Mesenchymal stem cell (in vitro differentiated cells and primary cell): ENCODE results near the gene CDC123.

Experiments used
- DNase-seq: peaks from one replicate; pipeline ENCODE4 v3.0.0-alpha.2; 2013
- H2AFZ ChIP-seq: one replicate; pipeline ENCODE4 v1.6.1; 2013; ENCODE audit warnings: low read depth, mild to moderate bottlenecking, control low read depth, inconsistent platforms, low read length, moderate library complexity
- H2AK5ac ChIP-seq: 2 replicates; pipeline ENCODE4 v1.6.1; 2013; ENCODE audit warnings: low read length, moderate library complexity, mild to moderate bottlenecking, inconsistent platforms; ENCODE audit not compliant: severe bottlenecking
- H2BK120ac ChIP-seq: one replicate; pipeline ENCODE4 v1.6.1; 2013; ENCODE audit warnings: low read depth, mild to moderate bottlenecking, inconsistent platforms, low read length, moderate library complexity
- H2BK12ac ChIP-seq, 2 experiments: one replicate each; pipeline ENCODE4 v1.6.1; 2013; ENCODE audit warnings: inconsistent platforms in 2 of 2, low read length in 2 of 2, mild to moderate bottlenecking in 2 of 2, moderate library complexity in 2 of 2, control low read depth in 1 of 2
- H2BK15ac ChIP-seq: one replicate; pipeline ENCODE4 v1.6.1; 2013; ENCODE audit warnings: mild to moderate bottlenecking, low read depth, inconsistent platforms; ENCODE audit not compliant: poor library complexity, severe bottlenecking
- H2BK5ac ChIP-seq: 2 replicates; pipeline ENCODE4 v1.6.1; 2013; ENCODE audit warnings: low read depth, mild to moderate bottlenecking, low read length, control low read depth, inconsistent platforms; ENCODE audit not compliant: poor library complexity, severe bottlenecking
- H3K14ac ChIP-seq, 2 experiments: one replicate each; pipeline ENCODE4 v1.6.1; 2013; ENCODE audit warnings: inconsistent platforms in 2 of 2, low read length in 2 of 2, control low read depth in 1 of 2, mild to moderate bottlenecking in 1 of 2, moderate library complexity in 1 of 2
- H3K18ac ChIP-seq, 2 experiments: one replicate each; pipeline ENCODE4 v1.6.1; 2013; ENCODE audit warnings: inconsistent platforms in 2 of 2, low read length in 2 of 2, control low read depth in 1 of 2, low read depth in 1 of 2, mild to moderate bottlenecking in 1 of 2
- H3K23ac ChIP-seq, 2 experiments: one replicate each; pipeline ENCODE4 v1.6.1; 2013; ENCODE audit warnings: inconsistent platforms in 2 of 2, low read length in 2 of 2, mild to moderate bottlenecking in 2 of 2, moderate library complexity in 2 of 2, control low read depth in 1 of 2
- H3K27ac ChIP-seq: 2 replicates; pipeline ENCODE4 v1.5.1; 2013; ENCODE audit warnings: mild to moderate bottlenecking, moderate library complexity, low read length, control low read depth, inconsistent platforms; ENCODE audit not compliant: poor library complexity, severe bottlenecking
- H3K27me3 ChIP-seq, 2 experiments: 2 replicates each; pipeline versions ENCODE4 v1.6.1 to v1.7.0; 2013; ENCODE audit warnings: low read length in 2 of 2, mild to moderate bottlenecking in 2 of 2, moderate library complexity in 2 of 2, control low read depth in 1 of 2, inconsistent platforms in 1 of 2; ENCODE audit not compliant: control insufficient read depth in 1 of 2, insufficient read depth in 1 of 2
- H3K36me3 ChIP-seq, 2 experiments: 2 replicates each; pipeline versions ENCODE4 v1.6.1 to v1.7.0; 2013; ENCODE audit warnings: low read length in 2 of 2, control low read depth in 1 of 2, inconsistent platforms in 1 of 2, low read depth in 1 of 2, mild to moderate bottlenecking in 1 of 2; ENCODE audit not compliant: insufficient read depth in 2 of 2, control insufficient read depth in 1 of 2
- H3K4ac ChIP-seq, 2 experiments: one replicate each; pipeline ENCODE4 v1.6.1; 2013; ENCODE audit warnings: inconsistent platforms in 2 of 2, low read length in 2 of 2, mild to moderate bottlenecking in 2 of 2, moderate library complexity in 2 of 2, control low read depth in 1 of 2, low read depth in 1 of 2
- H3K4me1 ChIP-seq: 2 replicates; pipeline ENCODE4 v1.6.1; 2013; ENCODE audit warnings: low read depth, low read length, control low read depth; ENCODE audit not compliant: control insufficient read depth, insufficient read depth
- H3K4me2 ChIP-seq: 2 replicates; pipeline ENCODE4 v1.6.1; 2013; ENCODE audit warnings: low read length, mild to moderate bottlenecking, inconsistent platforms; ENCODE audit not compliant: poor library complexity, severe bottlenecking
- H3K4me3 ChIP-seq, 2 experiments: 2 replicates each; pipeline versions ENCODE4 v1.5.1 to v1.7.0; 2013; ENCODE audit warnings: low read length in 2 of 2, mild to moderate bottlenecking in 2 of 2, control low read depth in 1 of 2, low read depth in 1 of 2; ENCODE audit not compliant: insufficient read depth in 1 of 2
- H3K79me1 ChIP-seq: replicated peaks from 2 replicates; pipeline ENCODE4 v1.6.1; 2013; ENCODE audit warnings: mild to moderate bottlenecking, control low read depth, low read length, inconsistent platforms; ENCODE audit not compliant: poor library complexity, severe bottlenecking
- H3K9ac ChIP-seq: 2 replicates; pipeline ENCODE4 v1.7.0; 2013; ENCODE audit warnings: mild to moderate bottlenecking, low read length, moderate library complexity
- H3K9me3 ChIP-seq: 2 replicates; pipeline ENCODE4 v1.7.0; 2013; ENCODE audit warnings: mild to moderate bottlenecking, low read length; ENCODE audit not compliant: control insufficient read depth
- H4K8ac ChIP-seq: one replicate; pipeline ENCODE4 v1.6.1; 2013; ENCODE audit warnings: inconsistent platforms, mild to moderate bottlenecking, low read length, moderate library complexity
- H4K91ac ChIP-seq: one replicate; pipeline ENCODE4 v1.6.1; 2013; ENCODE audit warnings: mild to moderate bottlenecking, low read length, inconsistent platforms
- WGBS: methylation state at CpG from one replicate; pipeline ENCODE4 v1.1.7; 2013; ENCODE audit warnings: mixed read lengths; 5-methylcytosine and 5-hydroxymethylcytosine counted together

The CDC123 gene

GRCh38 chr10:12195281-12195602, 746 bp upstream of the CDC123 start:
- peaks cover 5% of the 10 kb centered on the region for H3K79me1 ChIP-seq
- peak overlapping the region in 1 of 2 experiments; percentile 31 for H3K23ac ChIP-seq
- H3K9me3 ChIP-seq: no peaks in the 10 kb centered on the region
- H3K27ac ChIP-seq: peak overlapping the region; percentile 93
- H2BK5ac ChIP-seq: peak overlapping the region; percentile 22
- peak overlapping the region; percentile 93 for H4K8ac ChIP-seq
- peak overlapping the region; percentile 98 for H3K9ac ChIP-seq
- H2AK5ac ChIP-seq: peak overlapping the region; percentile 31
- peaks cover 9% of the 10 kb centered on the region for H3K4me1 ChIP-seq
- H3K18ac ChIP-seq: peak overlapping the region; percentile 62 to 96
- H3K27me3 ChIP-seq: no peaks in the 10 kb centered on the region
- DNase-seq: no peak
- H3K4me2 ChIP-seq: peak overlapping the region; percentile 85
- H2BK15ac ChIP-seq: no peak overlapping the region
- peak overlapping the region; percentile 44 for H2BK120ac ChIP-seq
- peak overlapping the region; percentile 88 to 94 for H3K4me3 ChIP-seq
- peak overlapping the region; percentile 11 to 56 for H2BK12ac ChIP-seq
- peaks cover 0 to 22% of the 10 kb centered on the region in 2 experiments for H3K36me3 ChIP-seq
- WGBS: 5% methylated on average over 12 of the region's 12 CpGs
- H3K14ac ChIP-seq: no peak overlapping the region
- peak overlapping the region; percentile 87 for H4K91ac ChIP-seq
- H3K4ac ChIP-seq: peak overlapping the region; percentile 19 to 67
- H2AFZ ChIP-seq: peak overlapping the region; percentile 55

- 10% methylated on average over 11 of the region's 15 CpGs for WGBS
- H3K36me3 ChIP-seq: peaks cover 9 to 33% of the 10 kb centered on the region in 2 experiments
Measured at GRCh38 chr10:12196531-12197211, 683 bp downstream of the CDC123 start.

DNA sequence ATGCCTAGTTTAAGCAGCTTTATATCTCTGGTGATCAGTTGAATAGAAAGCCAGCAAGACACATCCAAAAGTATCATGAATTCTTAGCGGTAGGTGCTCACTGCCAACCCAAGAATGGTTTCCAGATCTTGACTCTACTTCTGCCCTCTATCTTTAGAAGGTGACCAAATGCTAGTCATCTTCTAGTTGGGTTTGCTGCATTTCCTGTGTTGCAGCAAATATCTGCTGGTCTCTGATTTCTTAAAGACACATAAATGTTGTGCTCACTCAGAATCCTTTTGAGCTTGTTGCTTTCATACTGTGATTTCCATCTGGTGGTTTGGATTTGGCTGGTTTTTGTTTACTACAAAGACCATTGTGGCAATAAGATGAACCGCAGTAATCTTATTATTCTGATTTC, 2.2 kb downstream of the CDC123 start:
- H3K79me1 ChIP-seq: peaks cover 15% of the 10 kb centered on the region
- H3K9me3 ChIP-seq: no peaks in the 10 kb centered on the region
- 94% methylated on average over 1 of the region's 2 CpGs for whole genome bisulfite sequencing
- H3K27me3 ChIP-seq: no peaks in the 10 kb centered on the region
- no peak overlapping the region for H3K18ac ChIP-seq
- H3K23ac ChIP-seq: no peak overlapping the region
- no peak overlapping the region for H2BK12ac ChIP-seq
- H3K36me3 ChIP-seq: peaks cover 18 to 41% of the 10 kb centered on the region in 2 experiments
- H2AFZ ChIP-seq: no peak overlapping the region
- H4K8ac ChIP-seq: no peak overlapping the region
- no peak overlapping the region for H2BK5ac ChIP-seq
- no peak overlapping the region for H3K4ac ChIP-seq
- H2AK5ac ChIP-seq: no peak overlapping the region
- H3K4me2 ChIP-seq: no peak overlapping the region
- no peak for DNase-seq
- H2BK120ac ChIP-seq: no peak overlapping the region
- H3K27ac ChIP-seq: no peak overlapping the region
- H3K14ac ChIP-seq: no peak overlapping the region
- peak overlapping the region; percentile 2 for H3K9ac ChIP-seq
- H4K91ac ChIP-seq: no peak overlapping the region
- H2BK15ac ChIP-seq: no peak overlapping the region
- H3K4me3 ChIP-seq: no peak overlapping the region
- H3K4me1 ChIP-seq: peaks cover 6% of the 10 kb centered on the region

More at GRCh38 chr10:12196531-12197211, 683 bp downstream of the CDC123 start:
- Histone ChIP-seq H3K27ac (peak overlapping the region; percentile 37), H2BK15ac (no peak overlapping the region), H3K4me3 (peak overlapping the region; percentile 88 to 94), H3K9me3 (no peaks in the 10 kb centered on the region), H3K27me3 (no peaks in the 10 kb centered on the region), H2BK120ac (no peak overlapping the region), H3K4me1 (peaks cover 8% of the 10 kb centered on the region), H3K4ac (peak overlapping the region; percentile 15 to 80), H2AK5ac (no peak overlapping the region), H3K9ac (peak overlapping the region; percentile 98), H2BK12ac (no peak overlapping the region), H4K91ac (peak overlapping the region; percentile 93), H4K8ac (peak overlapping the region; percentile 73), H3K79me1 (peaks cover 10% of the 10 kb centered on the region), H3K18ac (peak overlapping the region; percentile 15 to 37), H2AFZ (no peak overlapping the region), H3K4me2 (peak overlapping the region; percentile 47), H3K23ac (no peak overlapping the region), H2BK5ac (no peak overlapping the region), H3K14ac (no peak overlapping the region)
- no peak for DNase-seq

- peaks cover 21% of the 10 kb centered on the region for H3K79me1 ChIP-seq
- no peak overlapping the region for H2AFZ ChIP-seq
- 97% methylated on average over 5 of the region's 5 CpGs for WGBS
- H3K9me3 ChIP-seq: no peaks in the 10 kb centered on the region
- H3K4ac ChIP-seq: no peak overlapping the region
- H3K4me1 ChIP-seq: peaks cover 2% of the 10 kb centered on the region
- H3K36me3 ChIP-seq: peaks cover 18 to 64% of the 10 kb centered on the region in 2 experiments
- DNase-seq: no peak
- no peak overlapping the region for H2BK120ac ChIP-seq
- H2BK12ac ChIP-seq: no peak overlapping the region
- no peak overlapping the region for H2BK5ac ChIP-seq
- H3K14ac ChIP-seq: no peak overlapping the region
- no peak overlapping the region for H2AK5ac ChIP-seq
- no peak overlapping the region for H3K4me3 ChIP-seq
- no peak overlapping the region for H3K18ac ChIP-seq
- H3K4me2 ChIP-seq: no peak overlapping the region
- H4K8ac ChIP-seq: no peak overlapping the region
- no peak overlapping the region for H4K91ac ChIP-seq
- H3K27ac ChIP-seq: no peak overlapping the region
- H3K23ac ChIP-seq: no peak overlapping the region
- H3K27me3 ChIP-seq: no peaks in the 10 kb centered on the region
- H2BK15ac ChIP-seq: no peak overlapping the region
- H3K9ac ChIP-seq: no peak overlapping the region
Measured at GRCh38 chr10:12200850-12201249, 4.9 kb downstream of the CDC123 start.
